Measurements from ENCODE around the gene KIR3DL1.
"Not testable (repeated sequence)": the region's sequence is repeated elsewhere in the genome, so short reads cannot be mapped to it uniquely, and the experiment has no call there.

DNA sequence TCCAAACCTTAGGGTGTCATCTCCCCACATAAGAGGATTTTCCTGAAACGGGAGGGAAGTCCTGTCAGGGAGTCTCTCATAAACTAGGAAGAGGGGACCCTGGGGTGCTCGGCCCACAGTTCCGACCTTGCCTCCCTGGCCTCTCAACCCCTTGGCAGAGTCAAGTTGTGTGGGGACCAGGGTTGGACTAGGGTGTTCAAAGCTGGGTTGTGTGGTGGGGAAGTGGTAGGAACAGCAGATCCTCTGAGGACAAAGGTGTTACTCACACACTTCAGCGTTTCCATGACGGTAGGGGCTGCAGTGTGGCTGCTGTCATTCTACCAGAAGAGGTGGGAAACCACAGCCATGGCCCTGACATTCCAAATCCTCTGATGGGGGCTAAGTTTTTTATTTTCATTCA lies 18.9 kb downstream of the KIR3DL1 start:
- TF ChIP-seq, protein P1, sequence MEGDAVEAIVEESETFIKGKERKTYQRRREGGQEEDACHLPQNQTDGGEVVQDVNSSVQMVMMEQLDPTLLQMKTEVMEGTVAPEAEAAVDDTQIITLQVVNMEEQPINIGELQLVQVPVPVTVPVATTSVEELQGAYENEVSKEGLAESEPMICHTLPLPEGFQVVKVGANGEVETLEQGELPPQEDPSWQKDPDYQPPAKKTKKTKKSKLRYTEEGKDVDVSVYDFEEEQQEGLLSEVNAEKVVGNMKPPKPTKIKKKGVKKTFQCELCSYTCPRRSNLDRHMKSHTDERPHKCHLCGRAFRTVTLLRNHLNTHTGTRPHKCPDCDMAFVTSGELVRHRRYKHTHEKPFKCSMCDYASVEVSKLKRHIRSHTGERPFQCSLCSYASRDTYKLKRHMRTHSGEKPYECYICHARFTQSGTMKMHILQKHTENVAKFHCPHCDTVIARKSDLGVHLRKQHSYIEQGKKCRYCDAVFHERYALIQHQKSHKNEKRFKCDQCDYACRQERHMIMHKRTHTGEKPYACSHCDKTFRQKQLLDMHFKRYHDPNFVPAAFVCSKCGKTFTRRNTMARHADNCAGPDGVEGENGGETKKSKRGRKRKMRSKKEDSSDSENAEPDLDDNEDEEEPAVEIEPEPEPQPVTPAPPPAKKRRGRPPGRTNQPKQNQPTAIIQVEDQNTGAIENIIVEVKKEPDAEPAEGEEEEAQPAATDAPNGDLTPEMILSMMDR (IDR thresholded peaks at IDR 0.05) = not testable (repeated sequence)
- not testable (repeated sequence) for TF ChIP-seq POLR2A (IDR thresholded peaks at IDR 0.05)
